ENCODE data around the gene PERP. TPM values are rescaled to one million over a fixed set of nuclear protein-coding genes. Genes with fewer than 3 reads are reported as not detected.
A peak's percentile ranks its signal among the peaks of the same experiment; 100 is the strongest.
"Not testable (repeated sequence)": the region's sequence is repeated elsewhere in the genome, so short reads cannot be mapped to it uniquely, and the experiment has no call there.

Gene PERP
- 36.4 TPM for total RNA-seq

GRCh38 chr6:138107078-138107751 is at the start of gene PERP:
PERP (minus strand) TSS chr6:138107419; CDS start chr6:138107340, 79 bp downstream.
- ATAC-seq (peak; percentile 86), DNase-seq (ENCODE audit: low spot score) (peak; percentile 85)

DNA sequence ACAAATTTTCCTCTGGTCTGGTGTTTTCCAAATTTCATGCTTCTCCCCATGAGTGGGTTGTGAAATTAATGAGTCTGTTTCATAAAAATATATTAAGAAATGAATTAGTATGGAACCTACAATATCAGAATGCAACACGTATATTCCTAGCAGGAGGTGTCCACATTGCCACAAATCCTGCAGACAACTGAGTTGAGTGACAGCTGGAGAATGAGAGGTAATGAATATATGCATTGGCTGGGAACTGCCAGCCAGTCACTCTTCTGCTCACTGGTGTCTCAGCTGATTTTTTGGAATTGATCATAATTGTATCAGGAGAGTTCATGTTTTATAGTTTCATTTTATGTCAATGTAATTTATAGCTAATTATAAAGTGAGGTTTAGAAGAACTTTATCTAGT is 48.2 kb upstream of the PERP start:
- no peak for DNase-seq (ENCODE audit: low spot score)
- ATAC-seq = no peak

- DNase-seq (ENCODE audit: low spot score) (no peak), ATAC-seq (no peak)
These were observed 39.3 kb upstream of the PERP start for GRCh38 chr6:138146544-138146943.

- ATAC-seq = no peak
These were observed 38.2 kb upstream of the PERP start for GRCh38 chr6:138145402-138145801.

GRCh38 chr6:138142806-138143205 is 35.6 kb upstream of the PERP start:
- ATAC-seq (no peak), DNase-seq (ENCODE audit: low spot score) (no peak)

More at GRCh38 chr6:138145402-138145801, 38.2 kb upstream of the PERP start:
- no peak for DNase-seq (ENCODE audit: low spot score)

DNA sequence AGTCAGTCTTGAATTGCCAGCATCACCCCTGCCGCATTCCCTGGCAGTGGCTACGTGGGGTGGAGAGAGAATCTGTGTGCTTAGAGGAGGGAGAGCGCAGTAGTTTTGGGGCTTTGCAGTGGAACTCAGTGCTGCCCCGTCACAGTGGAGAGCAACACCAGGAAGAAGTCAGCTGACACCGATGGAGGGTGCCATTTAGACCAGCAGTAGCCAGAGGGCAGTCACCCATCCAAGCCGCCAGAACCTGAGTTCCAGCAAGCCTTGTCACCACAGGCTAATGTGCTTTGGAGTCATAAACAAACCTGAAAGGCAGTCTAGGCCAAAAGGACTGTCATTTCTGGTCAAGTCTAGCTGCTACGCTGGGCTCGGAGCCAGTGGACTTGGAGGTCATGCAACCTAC is 22.0 kb upstream of the PERP start:
- ATAC-seq (no peak), DNase-seq (ENCODE audit: low spot score) (no peak)

DNA sequence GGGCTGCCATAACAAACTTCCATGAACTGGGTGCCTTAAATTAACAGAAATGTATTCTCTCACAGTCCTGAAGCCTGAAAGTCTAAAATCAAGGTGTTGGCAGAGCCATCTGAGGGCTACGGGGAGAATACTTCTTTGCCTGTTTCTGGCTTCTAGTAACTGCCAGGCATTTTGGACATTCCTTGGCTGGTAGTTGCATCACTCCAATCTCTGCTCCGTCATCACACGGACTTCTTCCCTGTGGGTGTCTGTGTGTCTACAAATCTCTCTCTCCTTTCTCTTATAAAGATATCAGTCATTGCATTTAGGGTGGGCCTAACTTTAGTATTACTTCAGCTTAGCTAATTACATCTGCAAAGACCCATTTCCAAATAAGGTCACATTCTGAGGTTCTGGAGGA is 20.9 kb upstream of the PERP start:
- ATAC-seq (no peak), DNase-seq (ENCODE audit: low spot score) (no peak)

DNA sequence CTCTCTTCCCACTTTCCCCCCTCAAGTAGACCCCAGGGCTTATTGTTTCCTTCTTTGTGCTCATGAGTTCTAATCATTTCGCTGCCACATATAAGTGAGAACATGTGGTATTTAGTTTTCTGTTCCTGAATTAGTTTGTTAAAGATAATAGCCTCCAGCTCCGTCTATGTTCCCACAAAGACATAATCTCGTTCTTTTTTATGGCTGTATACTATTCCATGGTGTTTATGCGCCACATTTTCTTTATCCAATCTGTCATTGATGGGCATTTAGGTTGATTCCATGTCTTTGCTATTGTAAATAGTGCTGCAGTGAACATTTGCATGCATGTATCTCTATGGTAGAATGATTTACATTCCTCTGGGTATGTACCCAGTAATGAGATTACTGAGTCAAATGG is 16.9 kb upstream of the PERP start:
- ATAC-seq = no peak
- DNase-seq (ENCODE audit: low spot score) = no peak

- ATAC-seq (no peak), DNase-seq (ENCODE audit: low spot score) (no peak)
These were observed 12.8 kb upstream of the PERP start for GRCh38 chr6:138119976-138120375.

DNA sequence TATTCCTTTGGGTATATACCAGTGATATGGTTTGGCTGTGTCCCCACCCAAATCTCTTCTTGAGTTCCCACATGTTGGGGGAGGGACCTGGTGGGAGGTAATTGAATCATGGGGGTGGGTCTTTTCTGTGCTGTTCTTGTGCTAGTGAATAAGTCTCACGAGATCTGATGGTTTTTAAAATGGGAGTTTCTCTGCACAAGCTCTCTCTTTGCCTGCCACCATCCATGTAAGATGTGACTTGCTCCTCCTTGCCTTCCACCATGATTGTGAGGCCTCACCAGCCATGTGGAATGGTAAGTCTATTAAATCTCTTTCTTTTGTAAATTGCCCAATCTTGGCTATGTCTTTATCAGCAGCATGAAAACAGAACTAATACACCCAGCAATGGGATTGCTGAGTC is 12.0 kb upstream of the PERP start:
- not testable (repeated sequence) for ATAC-seq

DNA sequence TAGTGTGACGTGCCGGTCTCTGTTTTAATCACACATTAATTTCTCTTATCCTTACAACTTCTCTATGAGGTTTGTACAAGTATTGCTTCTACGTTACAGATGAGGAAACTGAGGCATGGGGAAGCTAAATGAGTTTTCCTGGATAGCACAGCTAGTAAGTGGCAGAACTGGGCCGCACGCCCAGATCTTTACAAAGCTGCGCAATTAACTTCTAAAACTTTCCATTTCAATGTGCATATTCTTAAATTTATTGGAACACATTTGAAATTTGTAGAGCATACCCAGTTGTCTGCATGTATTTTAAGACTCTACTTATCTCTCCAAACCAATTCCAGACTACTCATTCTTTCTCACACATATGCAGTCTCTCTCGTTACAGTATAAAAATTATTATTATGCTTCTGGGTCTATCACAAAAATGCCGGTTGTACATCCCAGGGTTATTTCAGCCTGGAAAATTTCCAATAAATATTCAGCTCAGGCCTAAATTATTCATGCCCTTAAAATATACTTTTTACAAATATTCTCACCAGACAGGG is 10.2 kb upstream of the PERP start:
- no peak for ATAC-seq

More for the DNA sequence above, 12.0 kb upstream of the PERP start:
- DNase-seq (ENCODE audit: low spot score) = not testable (repeated sequence)

DNA sequence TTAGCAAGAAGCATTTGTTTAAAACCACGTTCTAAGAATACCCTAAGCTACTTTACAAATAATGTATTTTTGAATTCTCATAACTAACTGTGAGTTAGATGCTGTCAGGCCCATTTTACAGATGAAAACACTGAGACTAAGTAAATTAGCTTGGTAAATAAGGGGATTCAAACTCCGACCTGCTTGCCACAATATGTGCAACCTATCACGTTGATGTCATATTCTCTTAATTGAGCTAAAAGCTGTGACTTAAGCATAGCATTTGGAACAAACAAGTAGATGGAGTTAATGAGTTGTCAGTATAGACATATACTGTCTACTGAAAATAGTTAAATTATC is 9.4 kb upstream of the PERP start:
- DNase-seq (ENCODE audit: low spot score) (no peak), ATAC-seq (no peak)

More for the DNA sequence above, 10.2 kb upstream of the PERP start:
- DNase-seq (ENCODE audit: low spot score) = no peak

GRCh38 chr6:138115877-138116660 is 8.8 kb upstream of the PERP start:
- ATAC-seq (peak; percentile 98), DNase-seq (ENCODE audit: low spot score) (peak; percentile 51)

GRCh38 chr6:138115201-138115600 is 8.0 kb upstream of the PERP start:
- ATAC-seq (no peak), DNase-seq (ENCODE audit: low spot score) (no peak)

GRCh38 chr6:138113588-138114210 is 6.5 kb upstream of the PERP start:
- DNase-seq (ENCODE audit: low spot score) = no peak
- ATAC-seq = no peak

- ATAC-seq (no peak), DNase-seq (ENCODE audit: low spot score) (no peak)
These were observed 3.0 kb upstream of the PERP start for GRCh38 chr6:138110229-138110628.

DNA sequence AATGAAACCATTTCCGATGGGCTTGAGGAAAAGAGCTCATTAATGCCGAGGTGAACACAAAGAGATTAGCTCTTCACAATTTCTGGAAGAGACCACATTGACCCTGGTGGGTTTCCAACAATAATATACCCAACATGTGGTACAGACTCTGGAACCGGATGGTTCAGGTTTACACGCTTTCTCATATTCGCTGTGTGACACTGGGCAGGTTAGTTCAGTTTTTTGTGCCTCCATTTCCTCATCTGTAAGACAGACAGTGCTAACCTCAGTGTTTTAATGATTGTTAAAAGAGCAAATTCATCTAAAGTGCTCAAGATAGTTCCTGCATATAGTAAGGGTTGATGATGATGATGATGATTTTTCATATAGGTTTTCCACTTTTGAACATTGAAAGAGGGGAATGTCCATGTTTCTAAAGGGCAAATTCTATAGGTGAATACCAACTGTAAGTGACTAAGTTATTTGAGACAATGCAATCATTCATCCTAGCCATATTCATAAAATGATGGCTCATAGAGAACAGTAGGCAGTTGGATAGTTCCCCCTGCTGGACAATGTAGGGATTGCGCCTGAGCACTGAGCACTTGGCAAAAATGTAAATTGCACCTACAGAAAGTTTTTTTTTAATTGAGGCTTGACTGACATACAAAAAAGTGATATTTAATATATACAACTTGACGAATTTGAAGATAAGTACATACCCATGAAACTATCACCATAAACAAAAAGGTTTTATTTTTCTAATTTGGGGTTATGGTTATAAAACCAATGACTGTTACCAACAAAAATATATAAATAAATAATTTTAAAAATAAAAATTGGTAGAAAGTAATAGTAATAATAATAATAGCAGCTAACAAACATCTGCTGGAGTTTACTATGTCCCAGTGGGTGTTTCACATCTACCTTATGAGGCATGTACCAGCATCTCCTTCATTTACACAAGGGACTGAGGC is 2.1 kb upstream of the PERP start:
- DNase-seq (ENCODE audit: low spot score) = no peak
- ATAC-seq = no peak

- DNase-seq (ENCODE audit: low spot score) = peak; percentile 91
- peak; percentile 77 for ATAC-seq
These were observed 753 bp upstream of the PERP start for GRCh38 chr6:138107752-138108592.

DNA sequence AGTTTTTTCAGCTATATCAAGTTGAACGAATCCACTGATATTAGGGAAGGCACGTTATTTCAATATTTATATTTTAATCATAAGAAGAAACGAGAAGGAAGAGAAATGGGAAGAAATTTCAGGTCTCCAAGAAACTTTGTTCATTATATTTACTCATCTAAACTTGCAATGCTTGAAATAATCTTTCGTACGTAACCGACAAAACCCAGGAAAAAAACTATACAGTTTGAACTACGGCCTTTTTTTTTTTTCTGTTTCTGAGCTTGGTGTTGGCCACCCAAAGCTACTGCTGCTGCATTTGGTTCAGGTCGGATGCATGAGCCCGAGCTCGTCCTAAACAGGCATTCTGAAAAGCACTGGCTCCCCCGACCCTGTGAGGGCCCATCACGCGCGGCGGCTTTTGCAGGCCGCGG is 548 bp downstream of the PERP start:
- ATAC-seq (no peak), DNase-seq (ENCODE audit: low spot score) (no peak)

All from left lobe of liver (tissue), 2 donors.